ENCODE results near the gene MEGF6.

The MEGF6 gene

DNA sequence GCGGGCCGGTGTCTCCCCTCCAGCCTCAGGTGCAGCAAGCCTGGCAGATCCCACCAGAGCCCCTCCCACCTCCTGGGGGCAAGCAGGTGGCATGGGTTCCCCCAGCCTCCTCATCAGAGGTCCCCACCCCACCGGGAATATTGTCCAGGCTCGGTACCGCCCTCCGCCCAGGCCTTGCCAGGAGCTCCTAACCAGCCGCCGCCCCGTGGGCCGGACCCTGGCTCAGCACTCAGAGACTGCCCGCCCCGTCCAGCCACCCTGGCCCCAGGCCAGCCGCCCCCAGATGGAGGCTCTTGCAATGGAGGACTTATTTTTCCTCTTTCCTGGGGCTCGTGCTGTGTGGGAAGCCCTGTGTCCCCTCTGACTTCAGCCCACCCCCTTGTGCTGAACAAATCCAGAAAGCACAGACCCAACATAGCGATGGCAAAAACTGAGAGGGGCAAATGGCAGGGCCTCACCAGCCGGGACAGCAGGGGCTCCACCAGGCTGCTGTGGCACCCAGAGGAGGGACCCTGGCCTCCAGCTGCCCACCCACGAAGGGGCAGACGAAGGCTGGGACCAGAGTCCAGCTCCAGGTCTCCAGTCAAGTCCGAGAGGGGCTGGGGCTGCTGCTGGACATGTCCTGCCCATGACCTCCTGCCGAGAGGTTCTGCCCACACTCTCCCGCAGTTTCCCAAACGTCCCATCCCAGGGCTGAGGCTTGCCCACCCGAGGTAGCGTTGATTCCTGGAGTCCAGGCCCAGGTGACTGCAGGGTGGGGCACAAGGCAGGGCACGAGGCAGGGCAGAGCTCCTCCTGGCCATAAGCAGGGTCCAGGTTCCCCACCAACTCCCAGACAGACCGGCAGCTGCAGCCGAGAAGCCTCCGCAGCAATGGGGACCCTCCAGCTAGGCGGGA, 7.5 kb downstream of the MEGF6 start:
- TF ChIP-seq GATA1 (IDR thresholded peaks at IDR 0.05; ENCODE audit: low read depth, low read length) (no peak), POLR2A (IDR thresholded peaks at IDR 0.05; ENCODE audit: low read length) (no peak)
- no peak for DNase-seq

DNA sequence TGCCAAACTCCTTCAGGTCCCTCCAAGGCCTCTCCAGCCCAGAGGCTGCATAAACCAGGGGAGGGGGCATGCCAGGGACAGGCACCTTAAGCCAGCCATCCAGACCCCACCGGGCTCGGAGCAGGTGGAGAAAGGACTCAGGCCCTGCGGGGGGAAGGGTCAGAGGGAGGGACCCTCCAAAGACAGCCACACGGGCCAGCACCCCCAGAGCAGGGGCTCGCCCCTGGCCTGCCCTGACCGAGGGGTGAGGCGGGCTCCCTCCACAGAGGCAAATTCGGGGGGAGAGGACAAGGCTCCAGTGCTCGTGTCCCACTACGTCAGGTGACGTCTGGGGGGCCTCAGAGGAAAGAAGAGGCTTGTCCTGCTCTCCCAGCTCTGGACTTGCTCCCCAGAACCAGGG, 8.2 kb downstream of the MEGF6 start:
- DNase-seq, result no peak
- TF ChIP-seq POLR2A (IDR thresholded peaks at IDR 0.05; ENCODE audit: low read length) (no peak), GATA1 (IDR thresholded peaks at IDR 0.05; ENCODE audit: low read depth, low read length) (no peak)

GRCh38 chr1:3602375-3602774, 8.9 kb downstream of the MEGF6 start:
- DNase-seq, result no peak
- TF ChIP-seq GATA1 (IDR thresholded peaks at IDR 0.05; ENCODE audit: low read depth, low read length), result no peak
- TF ChIP-seq POLR2A (IDR thresholded peaks at IDR 0.05; ENCODE audit: low read length), result no peak

DNA sequence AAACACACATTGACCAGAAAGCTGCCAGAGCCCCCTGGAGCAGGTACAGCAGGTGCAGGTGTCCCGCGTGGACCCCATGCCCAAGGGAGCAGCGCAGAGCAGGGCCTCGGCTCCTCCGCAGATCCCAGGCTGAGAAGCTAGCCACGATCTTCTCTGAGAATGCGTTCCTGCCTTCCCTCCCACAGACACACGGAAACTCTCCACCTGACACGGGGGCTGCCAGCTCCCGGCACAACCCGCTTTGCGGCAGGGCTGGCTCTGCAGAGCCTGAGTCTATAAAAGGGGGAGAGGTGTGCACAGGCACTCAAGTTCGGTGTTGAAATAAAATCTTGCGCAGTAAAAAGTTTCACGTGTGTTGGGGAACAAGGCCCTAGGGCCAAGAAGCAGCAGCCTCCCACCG, 9.6 kb downstream of the MEGF6 start:
- DNase-seq, result no peak
- TF ChIP-seq GATA1 (IDR thresholded peaks at IDR 0.05; ENCODE audit: low read depth, low read length) (no peak), POLR2A (IDR thresholded peaks at IDR 0.05; ENCODE audit: low read length) (no peak)

DNA sequence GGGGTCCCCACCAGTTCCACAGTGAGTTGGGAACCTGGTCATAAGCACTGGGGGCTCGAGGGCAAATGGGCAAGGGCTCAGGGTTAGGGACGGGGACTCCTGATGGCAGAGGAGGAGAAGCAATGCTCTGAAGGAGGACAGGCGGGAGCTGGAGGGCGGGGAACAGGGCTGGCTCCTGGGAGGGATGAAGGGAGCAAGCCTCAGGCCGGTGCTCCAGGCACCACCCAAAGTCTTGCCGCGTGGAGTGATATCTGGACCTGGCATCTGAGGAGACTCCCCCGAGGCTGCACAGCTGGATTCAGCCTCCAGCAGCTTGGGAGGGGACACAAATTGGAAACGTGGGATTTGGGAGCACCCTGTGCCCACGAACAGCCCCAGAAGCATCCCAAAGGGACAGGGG, 11.0 kb downstream of the MEGF6 start:
- no peak for DNase-seq
- TF ChIP-seq POLR2A (IDR thresholded peaks at IDR 0.05; ENCODE audit: low read length), result no peak
- no peak for TF ChIP-seq GATA1 (IDR thresholded peaks at IDR 0.05; ENCODE audit: low read depth, low read length)

DNA sequence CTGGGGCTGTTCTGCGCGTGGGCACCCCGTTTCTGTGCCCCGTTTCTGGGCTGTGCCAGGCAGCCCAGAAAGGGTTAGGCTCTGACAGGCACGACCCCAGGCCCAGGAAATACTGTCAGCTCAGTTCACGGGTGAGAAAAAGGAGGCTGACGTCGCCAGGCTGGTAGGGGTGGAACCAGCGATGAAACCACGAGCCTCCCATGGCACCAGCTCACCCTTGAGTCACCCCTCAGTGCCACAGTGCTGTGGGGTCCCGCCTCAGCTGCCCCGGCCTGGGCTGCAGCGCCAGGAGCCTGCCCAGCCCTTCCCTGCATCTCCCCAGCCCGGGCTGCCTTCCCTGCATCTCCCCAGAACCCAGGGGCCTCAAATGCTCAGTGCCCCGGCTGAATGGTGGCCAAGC, 11.5 kb downstream of the MEGF6 start:
- DNase-seq, result no peak
- TF ChIP-seq GATA1 (IDR thresholded peaks at IDR 0.05; ENCODE audit: low read depth, low read length) (no peak), POLR2A (IDR thresholded peaks at IDR 0.05; ENCODE audit: low read length) (no peak)

GRCh38 chr1:3599286-3599811, 12.0 kb downstream of the MEGF6 start:
- TF ChIP-seq GATA1 (IDR thresholded peaks at IDR 0.05; ENCODE audit: low read depth, low read length) (no peak), POLR2A (IDR thresholded peaks at IDR 0.05; ENCODE audit: low read length) (no peak)
- no peak for DNase-seq

DNA sequence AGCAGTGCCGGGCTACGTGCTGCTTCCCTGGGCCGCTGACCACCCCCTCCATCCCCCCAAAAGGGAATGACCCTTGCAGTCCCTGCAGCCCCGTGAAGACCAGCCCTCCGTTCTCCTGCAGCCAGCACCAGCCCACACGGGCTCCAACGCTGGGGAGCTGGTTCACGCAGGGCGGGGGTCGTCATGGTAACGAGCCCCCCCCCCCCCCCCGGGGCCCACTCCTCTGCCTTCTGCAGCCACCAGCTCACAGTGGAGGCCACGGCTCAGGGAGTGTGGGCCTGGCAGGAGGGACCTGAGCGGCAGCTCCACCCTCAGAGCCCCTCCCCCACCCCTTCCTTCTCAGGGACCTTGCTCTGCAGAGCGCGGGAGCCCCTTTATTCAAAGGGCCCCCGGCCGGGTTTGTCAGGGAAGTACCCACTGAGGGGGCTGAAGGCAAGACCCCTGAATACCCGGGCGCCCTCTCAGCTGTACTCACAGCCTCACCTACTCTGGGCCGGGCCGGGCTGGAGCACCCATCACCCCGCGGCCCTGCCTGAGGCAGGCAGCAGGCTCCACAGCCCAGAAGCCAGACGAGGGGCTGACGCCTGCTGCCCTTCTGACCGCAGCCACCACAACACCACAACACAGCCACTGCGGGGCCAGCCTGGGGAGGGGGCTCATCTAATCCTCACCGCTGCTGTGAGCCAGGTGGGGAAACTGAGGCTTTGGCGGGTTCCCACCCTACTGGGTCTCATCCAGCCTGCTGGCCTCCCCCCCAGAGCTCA, 12.6 kb downstream of the MEGF6 start:
- DNase-seq, result no peak
- TF ChIP-seq POLR2A (IDR thresholded peaks at IDR 0.05; ENCODE audit: low read length) (no peak), GATA1 (IDR thresholded peaks at IDR 0.05; ENCODE audit: low read depth, low read length) (no peak)

DNA sequence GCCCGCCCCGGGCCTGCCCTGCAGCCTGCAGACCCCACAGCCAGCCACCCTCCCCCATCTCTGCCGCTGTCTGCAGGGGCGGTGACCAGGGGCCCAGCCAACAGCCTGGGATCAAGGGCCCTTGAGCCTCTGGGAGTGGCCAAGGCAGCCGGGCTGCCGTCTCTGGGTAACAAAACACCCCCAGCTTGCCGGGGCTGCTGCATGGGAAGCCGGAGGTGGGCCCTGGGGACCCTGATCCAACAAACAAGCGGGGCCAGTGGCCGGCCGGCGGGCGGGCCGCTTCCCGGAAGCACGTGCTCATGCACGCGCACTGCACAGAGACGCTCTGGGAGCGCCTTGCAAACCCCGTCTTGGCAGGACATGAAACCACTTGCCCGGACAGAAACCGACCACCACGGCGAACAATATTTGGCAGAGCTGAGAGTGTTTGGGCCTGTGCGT, 13.2 kb downstream of the MEGF6 start:
- no peak for DNase-seq
- TF ChIP-seq GATA1 (IDR thresholded peaks at IDR 0.05; ENCODE audit: low read depth, low read length) (no peak), POLR2A (IDR thresholded peaks at IDR 0.05; ENCODE audit: low read length) (no peak)

- TF ChIP-seq POLR2A (IDR thresholded peaks at IDR 0.05; ENCODE audit: low read length) (no peak), GATA1 (IDR thresholded peaks at IDR 0.05; ENCODE audit: low read depth, low read length) (no peak)
- DNase-seq, result no peak
Observed at GRCh38 chr1:3597599-3597964, 13.7 kb downstream of the MEGF6 start.

DNA sequence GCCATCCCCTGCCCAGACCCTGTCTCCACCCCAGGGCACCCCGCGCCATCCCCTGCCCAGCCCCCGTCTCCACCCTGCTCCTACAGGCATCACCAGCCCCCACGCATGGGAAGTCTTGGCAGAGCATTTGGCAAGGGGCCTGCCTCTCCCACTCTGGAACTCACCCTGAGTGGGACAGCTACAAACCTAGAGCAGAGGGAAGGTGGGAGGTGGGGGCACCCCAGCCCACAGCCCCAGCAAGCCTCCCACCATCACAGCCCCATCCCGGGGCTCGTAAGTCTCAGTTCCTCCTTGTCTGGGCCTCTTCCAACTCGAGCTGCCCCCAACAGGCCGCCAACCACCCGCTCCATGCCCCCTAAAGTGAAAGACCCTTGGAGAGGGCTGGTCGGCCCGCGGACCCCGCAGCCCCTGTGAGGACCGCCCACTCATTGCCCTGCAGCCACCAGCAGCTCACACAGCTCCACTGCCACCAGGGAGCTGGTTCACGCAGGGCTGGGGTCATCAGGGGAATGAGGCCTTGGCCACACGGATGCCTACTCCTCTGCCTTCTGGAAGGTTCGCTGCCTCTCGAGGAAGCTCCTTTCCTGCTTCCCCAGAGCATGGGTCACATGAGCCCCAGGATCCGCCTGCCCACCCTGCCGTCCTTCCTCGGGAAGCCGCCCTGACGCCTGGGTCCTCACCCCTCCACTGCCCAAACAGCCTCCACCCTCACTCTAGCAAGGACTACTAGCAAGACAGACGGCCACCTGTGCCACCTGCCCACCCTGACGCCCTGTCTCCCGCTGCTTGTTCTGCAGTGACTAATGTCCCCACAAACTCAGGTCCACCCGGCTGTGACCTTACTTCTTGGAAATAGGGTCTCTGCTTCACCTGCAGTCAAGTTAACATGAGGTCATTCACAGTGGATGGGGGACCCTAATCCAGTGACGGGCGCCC, 14.4 kb downstream of the MEGF6 start:
- DNase-seq, result no peak
- TF ChIP-seq GATA1 (IDR thresholded peaks at IDR 0.05; ENCODE audit: low read depth, low read length) (no peak), POLR2A (IDR thresholded peaks at IDR 0.05; ENCODE audit: low read length) (no peak)

DNA sequence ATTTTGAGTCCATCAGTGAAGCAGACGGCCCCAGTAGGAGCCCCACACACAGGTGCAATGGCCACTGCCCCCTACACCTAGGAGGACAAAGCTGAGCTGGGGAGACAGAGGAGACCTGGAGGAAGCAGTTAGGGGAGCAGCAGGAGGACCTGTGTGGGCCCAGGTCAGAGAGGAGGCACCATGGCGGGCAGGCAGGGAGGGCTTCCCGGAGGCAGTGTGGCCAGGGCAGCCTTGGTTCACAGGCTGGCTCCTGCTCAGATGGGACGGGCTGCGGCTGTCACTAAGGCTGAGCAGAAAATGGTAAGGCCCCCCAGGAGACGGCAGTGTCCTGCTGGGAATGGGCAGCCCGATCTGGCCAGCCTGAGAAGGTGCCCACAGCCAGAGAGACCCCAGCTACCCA, 15.4 kb downstream of the MEGF6 start:
- TF ChIP-seq GATA1 (IDR thresholded peaks at IDR 0.05; ENCODE audit: low read depth, low read length), result no peak
- no peak for TF ChIP-seq POLR2A (IDR thresholded peaks at IDR 0.05; ENCODE audit: low read length)
- DNase-seq, result no peak

GRCh38 chr1:3594706-3595377, 16.5 kb downstream of the MEGF6 start:
- TF ChIP-seq GATA1 (IDR thresholded peaks at IDR 0.05; ENCODE audit: low read depth, low read length) (no peak), POLR2A (IDR thresholded peaks at IDR 0.05; ENCODE audit: low read length) (no peak)
- DNase-seq, result no peak

Measured in erythroblast (primary cell).